Stimulated activated CD4-positive, alpha-beta T cell treated with anti-CD3 and anti-CD28 coated beads, TNF-alpha, amount 100 ng/mL, for 1 hour (primary cell): ENCODE results near the gene GEMIN7.

Experiments used
- DNase-seq, 3 donors: peaks; one replicate each; pipeline ENCODE4 v3.0.0-alpha.2; 2020; ENCODE audit warnings: low read depth in 3 of 3, low spot score in 1 of 3

The GEMIN7 gene

GRCh38 chr19:45059258-45059965, 19.6 kb upstream of the GEMIN7 start:
- peak; percentile 62 to 77 (median 70) for DNase-seq

DNA sequence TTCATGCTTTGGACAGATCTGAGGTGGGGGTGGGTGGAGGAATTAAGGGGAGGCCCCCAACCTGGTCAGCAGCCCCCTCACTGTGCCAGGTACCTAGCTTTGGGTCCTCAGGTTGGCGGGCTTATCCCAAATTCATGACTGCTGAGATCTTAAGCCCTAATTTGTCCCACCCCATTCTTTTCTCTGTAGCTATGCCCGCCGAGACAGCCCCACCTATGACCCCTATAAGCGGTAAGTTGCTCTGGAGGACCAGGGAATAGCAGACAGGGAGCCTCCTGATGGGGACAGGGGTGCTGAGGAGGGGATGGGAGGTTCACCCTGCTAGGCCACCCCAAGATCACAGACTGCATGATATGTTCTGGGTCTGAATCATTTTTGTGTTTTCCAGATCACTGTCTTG, 17.1 kb upstream of the GEMIN7 start:
- DNase-seq = no peak

- no peak for DNase-seq
Measured at GRCh38 chr19:45063851-45064801, 14.9 kb upstream of the GEMIN7 start.

- no peak for DNase-seq
Measured at GRCh38 chr19:45066921-45067661, 12.0 kb upstream of the GEMIN7 start.

- no peak for DNase-seq
Measured at GRCh38 chr19:45068041-45068440, 11.0 kb upstream of the GEMIN7 start.

GRCh38 chr19:45069056-45069455, 10.0 kb upstream of the GEMIN7 start:
- DNase-seq = no peak

DNA sequence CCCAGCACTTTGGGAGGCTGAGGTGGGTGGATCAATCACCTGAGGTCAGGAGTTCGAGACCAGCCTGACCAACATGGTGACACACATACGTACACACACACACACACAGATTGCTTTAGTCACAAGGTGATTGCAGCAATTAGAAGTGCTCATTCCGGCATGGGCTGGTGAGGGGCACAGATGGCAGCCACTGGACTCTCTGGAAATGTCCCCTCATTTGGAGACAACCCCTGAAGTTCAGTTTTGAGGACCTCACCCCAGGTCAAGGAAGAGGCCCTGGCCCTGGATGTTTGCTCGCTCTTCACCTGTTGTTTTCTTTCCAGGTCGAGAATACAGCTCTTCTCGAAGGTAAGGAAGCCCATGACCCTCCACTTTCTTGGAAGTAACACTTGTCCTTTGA, 8.8 kb upstream of the GEMIN7 start:
- no peak for DNase-seq

GRCh38 chr19:45070861-45071544, 8.1 kb upstream of the GEMIN7 start:
- no peak for DNase-seq

DNA sequence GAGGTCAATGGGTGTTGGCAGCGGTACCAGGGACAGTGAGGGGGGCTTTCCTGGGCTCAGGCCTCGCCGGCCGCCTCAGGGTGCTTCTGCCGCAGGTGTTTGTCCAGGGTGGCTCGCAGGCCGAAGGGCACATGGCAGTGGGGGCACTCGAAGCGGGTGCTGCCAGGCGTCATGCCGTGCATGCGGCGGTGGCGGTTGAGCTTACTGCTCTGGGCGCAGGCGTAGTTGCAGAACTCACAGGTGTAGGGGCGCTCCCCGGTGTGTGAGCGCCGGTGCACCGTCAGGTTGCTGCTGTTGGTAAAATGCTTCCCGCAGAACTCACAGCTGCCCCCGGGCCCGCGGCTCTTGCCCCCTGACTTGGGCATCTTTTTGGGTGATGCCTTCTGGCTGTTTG, 7.5 kb upstream of the GEMIN7 start:
- DNase-seq = no peak

GRCh38 chr19:45071969-45072790, 6.9 kb upstream of the GEMIN7 start:
- no peak for DNase-seq

GRCh38 chr19:45074744-45075300, 4.2 kb upstream of the GEMIN7 start:
- no peak for DNase-seq

- no peak for DNase-seq
Measured at GRCh38 chr19:45075301-45076028, 3.6 kb upstream of the GEMIN7 start.

- peak; percentile 33 to 67 (median 42) for DNase-seq
Measured at GRCh38 chr19:45076029-45076850, 2.8 kb upstream of the GEMIN7 start, which contains the start of gene ZNF296. TSS of gene ZNF296 (minus strand) at chr19:45076478. CDS start at chr19:45076373, 105 bp downstream.

GRCh38 chr19:45076851-45077730, 2.0 kb upstream of the GEMIN7 start:
- DNase-seq = no peak

- no peak for DNase-seq
Measured at GRCh38 chr19:45078390-45079062, 534 bp upstream of the GEMIN7 start.

GRCh38 chr19:45079911-45080370, 881 bp downstream of the GEMIN7 start:
- no peak for DNase-seq
